Measurements from ENCODE around the gene KSR2. TPM values are rescaled to one million over a fixed set of nuclear protein-coding genes. Genes with fewer than 3 reads are reported as not detected.
"Not testable (repeated sequence)": the region's sequence is repeated elsewhere in the genome, so short reads cannot be mapped to it uniquely, and the experiment has no call there.

The KSR2 gene
- total RNA-seq, 2 experiments from 2014 or later, result 0.14 to 0.16 TPM

DNA sequence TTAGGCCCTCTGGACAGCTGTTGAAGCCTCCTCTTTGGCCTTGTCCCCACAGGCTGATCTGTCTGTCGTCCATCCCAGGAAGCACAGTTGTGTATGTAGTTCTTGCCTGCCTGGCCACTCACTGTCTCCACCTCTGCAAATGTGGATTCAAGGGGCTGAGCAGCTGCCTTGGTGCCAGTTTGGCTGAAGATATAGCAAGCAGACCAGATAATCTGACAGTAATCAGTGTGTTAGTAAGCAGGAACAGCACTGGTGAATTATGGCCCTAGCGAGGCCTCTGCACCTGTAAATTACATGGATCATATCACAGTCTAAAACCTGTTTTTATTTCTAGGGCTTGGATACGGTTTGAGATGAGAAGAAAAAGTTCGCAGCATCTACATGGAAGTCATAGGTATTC, 324.8 kb downstream of the KSR2 start:
- no peaks in the 10 kb centered on the region for H3K4me1 Mint-ChIP-seq
- H3K36me3 Mint-ChIP-seq (ENCODE audit: low read depth), result no peaks in the 10 kb centered on the region
- H3K4me3 Mint-ChIP-seq, result no peak overlapping the region
- H3K9me3 Mint-ChIP-seq (ENCODE audit: low read depth), result peaks cover 2% of the 10 kb centered on the region
- ATAC-seq, result no peak
- DNase-seq, result no peak
- no peak overlapping the region for H3K27ac Mint-ChIP-seq
- POLR2A ChIA-PET, result no interaction called here
- peaks cover 2% of the 10 kb centered on the region for H3K27me3 Mint-ChIP-seq
- intact Hi-C loops (cut with DNase I, micrococcal nuclease), result no loop called here
- CTCF ChIA-PET, result no interaction called here

DNA sequence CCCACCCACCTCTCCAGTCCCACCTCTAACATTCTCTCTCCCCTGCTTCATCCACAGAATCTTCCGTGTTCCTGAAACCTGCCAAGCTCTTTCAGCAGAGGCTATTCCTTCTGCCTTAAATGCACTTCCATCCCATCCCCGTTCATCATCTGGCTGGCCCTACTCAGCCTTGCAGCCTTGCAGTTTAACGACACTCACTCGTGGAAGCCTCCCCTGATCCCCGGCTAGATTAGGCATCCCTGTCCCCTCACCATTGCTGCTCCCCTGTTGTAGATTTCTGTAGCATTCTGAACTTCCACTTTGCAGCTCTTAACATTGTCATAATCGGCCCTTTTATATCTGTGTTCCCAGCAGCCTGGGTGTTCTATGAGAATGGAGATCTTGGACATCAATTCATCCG, 326.9 kb downstream of the KSR2 start:
- POLR2A ChIA-PET, result no interaction called here
- Mint-ChIP-seq H3K4me3 (no peak overlapping the region), H3K4me1 (no peaks in the 10 kb centered on the region), H3K27me3 (peaks cover under 1% of the 10 kb centered on the region), H3K9me3 (ENCODE audit: low read depth) (peaks cover 4% of the 10 kb centered on the region), H3K27ac (no peak overlapping the region), H3K36me3 (ENCODE audit: low read depth) (no peaks in the 10 kb centered on the region)
- intact Hi-C loops (cut with DNase I, micrococcal nuclease), result no loop called here
- no peak for DNase-seq
- ATAC-seq, result no peak
- CTCF ChIA-PET, result interaction anchor here (0.5 kb wide), 1 partner anchor 57 kb away, joined by 3 read pairs; no protein-coding TSS in a partner anchor

DNA sequence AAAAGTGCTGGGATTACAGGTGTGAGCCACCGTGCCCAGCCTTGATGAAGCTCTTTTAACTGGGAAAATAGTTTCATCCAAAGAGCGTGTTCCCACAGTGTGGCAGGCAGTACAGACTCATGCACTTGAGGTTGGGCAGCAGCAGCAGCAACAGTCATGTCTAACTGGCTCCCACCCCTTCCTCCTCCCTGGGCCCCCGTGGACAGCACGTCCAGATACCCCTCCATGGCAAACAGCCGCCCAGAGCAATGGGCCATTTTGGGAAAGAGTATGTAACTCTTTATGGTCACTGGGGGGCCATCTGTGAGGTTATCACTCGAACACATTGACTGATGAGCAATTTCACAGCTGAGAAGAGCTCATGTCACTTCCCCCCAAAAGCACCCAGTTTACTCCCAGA, 328.3 kb downstream of the KSR2 start:
- H3K4me3 Mint-ChIP-seq, result no peak overlapping the region
- DNase-seq (no peak), ATAC-seq (no peak)
- H3K27me3 Mint-ChIP-seq, result no peaks in the 10 kb centered on the region
- ChIA-PET CTCF (no interaction called here), POLR2A (no interaction called here)
- intact Hi-C loops (cut with DNase I, micrococcal nuclease), result no loop called here
- no peaks in the 10 kb centered on the region for H3K4me1 Mint-ChIP-seq
- H3K36me3 Mint-ChIP-seq (ENCODE audit: low read depth), result no peaks in the 10 kb centered on the region
- H3K9me3 Mint-ChIP-seq (ENCODE audit: low read depth), result peaks cover 4% of the 10 kb centered on the region
- H3K27ac Mint-ChIP-seq, result no peak overlapping the region

DNA sequence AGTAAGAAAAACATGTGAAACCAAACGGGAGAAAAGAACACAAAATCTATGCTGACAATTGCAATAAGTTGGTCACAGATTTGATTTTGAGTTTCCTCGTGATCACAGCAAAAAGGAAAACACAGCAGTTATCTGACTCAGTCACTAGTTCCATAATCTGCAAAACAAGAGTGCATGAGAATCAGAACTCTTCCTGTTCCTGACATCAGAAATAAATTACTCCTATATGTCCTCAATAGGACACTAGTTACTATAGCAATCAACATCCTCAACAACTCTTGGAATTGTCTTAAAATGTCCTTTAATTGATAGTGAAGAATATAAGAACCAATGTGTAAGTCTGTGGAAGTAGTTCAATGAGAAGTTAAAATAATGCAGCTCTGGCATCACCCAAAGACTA, 339.3 kb downstream of the KSR2 start:
- Mint-ChIP-seq H3K36me3 (ENCODE audit: low read depth) (no peaks in the 10 kb centered on the region), H3K27me3 (peaks cover 6% of the 10 kb centered on the region), H3K27ac (no peak overlapping the region), H3K4me3 (no peak overlapping the region), H3K9me3 (ENCODE audit: low read depth) (peaks cover 11% of the 10 kb centered on the region), H3K4me1 (no peaks in the 10 kb centered on the region)
- ChIA-PET POLR2A (no interaction called here), CTCF (no interaction called here)
- intact Hi-C loops (cut with DNase I, micrococcal nuclease), result no loop called here
- ATAC-seq (no peak), DNase-seq (no peak)

DNA sequence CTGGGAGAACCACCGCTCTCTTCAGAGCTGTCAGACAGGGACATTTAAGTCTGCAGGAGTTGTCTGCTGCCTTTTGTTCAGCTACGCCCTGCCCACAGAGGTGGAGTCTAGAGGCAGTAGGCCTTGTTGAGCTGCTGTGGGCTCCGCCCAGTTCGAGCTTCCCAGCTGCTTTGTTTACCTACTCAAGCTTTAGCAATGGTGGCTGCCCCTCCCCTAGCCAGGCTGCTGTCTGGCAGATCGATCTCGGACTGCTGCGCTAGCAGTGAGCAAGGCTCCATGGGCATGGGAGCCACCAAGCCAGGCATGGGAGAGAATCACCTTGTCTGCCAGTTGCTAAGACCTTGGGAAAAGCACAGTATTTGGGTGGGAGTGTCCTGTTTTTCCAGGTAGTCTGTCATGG, 340.1 kb downstream of the KSR2 start:
- POLR2A ChIA-PET; H3K27ac Mint-ChIP-seq; H3K4me3 Mint-ChIP-seq; ATAC-seq; H3K27me3 Mint-ChIP-seq; H3K36me3 Mint-ChIP-seq (ENCODE audit: low read depth); intact Hi-C loops (cut with DNase I, micrococcal nuclease); H3K4me1 Mint-ChIP-seq; DNase-seq; CTCF ChIA-PET: not testable (repeated sequence)
- H3K9me3 Mint-ChIP-seq (ENCODE audit: low read depth), result peaks cover 11% of the 10 kb centered on the region

DNA sequence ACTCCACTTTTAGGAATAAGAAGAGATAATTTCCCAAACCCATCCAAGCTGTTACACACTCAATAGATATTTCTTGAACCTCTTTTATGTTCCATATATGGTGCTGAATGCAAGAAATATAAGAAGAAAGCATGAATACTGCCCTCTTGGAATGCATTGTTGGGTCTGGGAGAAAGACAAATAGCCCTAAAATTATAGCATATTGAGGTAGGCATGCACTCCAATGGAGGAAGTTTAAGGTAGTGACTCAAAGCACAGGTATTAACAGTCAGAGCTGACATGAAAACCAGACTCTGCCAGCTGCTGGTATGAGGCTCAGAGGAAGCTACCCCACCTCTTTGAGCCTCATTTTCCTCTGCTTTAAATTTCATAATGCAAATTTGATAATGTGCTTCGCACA, 346.0 kb downstream of the KSR2 start:
- Mint-ChIP-seq H3K36me3 (ENCODE audit: low read depth) (no peaks in the 10 kb centered on the region), H3K27ac (no peak overlapping the region), H3K4me1 (no peaks in the 10 kb centered on the region), H3K9me3 (ENCODE audit: low read depth) (peaks cover 8% of the 10 kb centered on the region), H3K4me3 (no peak overlapping the region), H3K27me3 (peaks cover under 1% of the 10 kb centered on the region)
- intact Hi-C loops (cut with DNase I, micrococcal nuclease), result no loop called here
- DNase-seq (no peak), ATAC-seq (no peak)
- ChIA-PET CTCF (no interaction called here), POLR2A (no interaction called here)

DNA sequence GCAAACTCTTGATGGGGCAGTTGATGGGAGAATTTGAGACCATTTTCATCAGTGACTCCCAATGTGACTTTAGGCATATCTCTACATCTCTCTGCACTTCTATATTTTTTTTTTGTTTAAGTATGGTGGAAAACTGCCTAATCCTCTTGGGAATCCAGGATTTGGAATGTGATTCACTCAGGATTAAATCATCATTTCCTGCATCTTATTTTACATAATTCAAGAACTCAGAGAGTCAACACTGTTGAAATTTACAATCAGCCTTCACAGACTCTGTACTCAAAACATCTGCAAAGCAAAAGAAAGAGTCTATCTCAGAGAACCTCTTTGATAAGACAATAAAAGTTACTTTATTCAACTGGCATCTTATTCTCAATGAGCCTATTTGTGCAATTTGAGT, 346.7 kb downstream of the KSR2 start:
- Mint-ChIP-seq H3K27me3 (no peaks in the 10 kb centered on the region), H3K36me3 (ENCODE audit: low read depth) (no peaks in the 10 kb centered on the region), H3K27ac (no peak overlapping the region), H3K4me1 (no peaks in the 10 kb centered on the region), H3K4me3 (no peak overlapping the region), H3K9me3 (ENCODE audit: low read depth) (peaks cover 10% of the 10 kb centered on the region)
- CTCF ChIA-PET, result no interaction called here
- intact Hi-C loops (cut with DNase I, micrococcal nuclease), result no loop called here
- ATAC-seq, result no peak
- DNase-seq, result no peak
- POLR2A ChIA-PET, result no interaction called here

DNA sequence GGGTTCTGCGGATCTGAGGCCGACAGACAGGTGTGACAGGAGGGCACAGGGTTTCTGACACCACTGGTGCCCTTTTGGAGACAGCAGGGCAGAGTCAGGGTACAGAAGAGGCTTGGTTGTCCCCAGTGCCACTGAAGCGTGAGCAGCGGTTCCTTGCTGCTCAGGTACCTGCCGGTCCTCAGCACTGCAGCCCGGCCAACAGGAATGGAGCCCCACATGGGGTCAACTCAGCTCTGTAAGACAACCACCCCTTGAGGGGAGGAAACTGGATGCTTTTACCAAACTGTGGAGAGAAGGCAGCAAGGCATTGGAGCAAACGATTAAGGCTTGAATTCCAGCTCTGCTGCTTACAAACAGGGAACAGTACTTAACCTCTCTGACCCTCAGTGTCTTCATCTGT, 361.0 kb downstream of the KSR2 start:
- H3K4me1 Mint-ChIP-seq, result no peaks in the 10 kb centered on the region
- ATAC-seq (no peak), DNase-seq (no peak)
- ChIA-PET CTCF (no interaction called here), POLR2A (no interaction called here)
- H3K27me3 Mint-ChIP-seq, result peaks cover 3% of the 10 kb centered on the region
- no peaks in the 10 kb centered on the region for H3K9me3 Mint-ChIP-seq (ENCODE audit: low read depth)
- no peak overlapping the region for H3K4me3 Mint-ChIP-seq
- intact Hi-C loops (cut with DNase I, micrococcal nuclease), result loop anchor here in 1 of 2 experiments (10.0 kb wide), 1 partner anchor 227 kb away; no protein-coding TSS in a partner anchor
- H3K36me3 Mint-ChIP-seq (ENCODE audit: low read depth), result no peaks in the 10 kb centered on the region
- no peak overlapping the region for H3K27ac Mint-ChIP-seq

DNA sequence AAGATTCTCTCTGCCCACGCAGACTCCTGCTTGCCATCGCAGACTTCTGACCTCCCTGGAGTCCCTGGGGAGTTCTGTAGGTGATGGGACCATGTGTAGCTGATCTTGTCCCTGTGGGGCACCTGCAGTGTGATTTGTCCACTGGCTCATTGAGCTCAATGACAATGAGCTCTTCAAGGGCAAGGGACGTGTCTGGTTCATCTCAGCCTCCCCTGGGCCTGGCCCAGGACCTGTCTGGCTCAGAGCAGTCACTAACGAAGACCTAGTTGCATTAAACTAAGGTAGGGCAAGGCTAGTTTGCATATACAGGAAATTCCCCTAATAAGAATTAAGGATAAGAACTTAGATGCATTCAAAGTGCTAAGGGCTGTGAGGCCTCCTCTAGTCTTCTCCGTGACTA, 361.8 kb downstream of the KSR2 start:
- Mint-ChIP-seq H3K27ac (no peak overlapping the region), H3K4me3 (no peak overlapping the region), H3K4me1 (no peaks in the 10 kb centered on the region), H3K36me3 (ENCODE audit: low read depth) (no peaks in the 10 kb centered on the region), H3K27me3 (peaks cover 3% of the 10 kb centered on the region), H3K9me3 (ENCODE audit: low read depth) (no peaks in the 10 kb centered on the region)
- ChIA-PET POLR2A (no interaction called here), CTCF (interaction anchor here (0.6 kb wide), 1 partner anchor 18 kb away, joined by 3 read pairs; no protein-coding TSS in a partner anchor)
- ATAC-seq (no peak), DNase-seq (no peak)
- intact Hi-C loops (cut with DNase I, micrococcal nuclease), result loop anchor here in 1 of 2 experiments (10.0 kb wide), 1 partner anchor 228 kb away; no protein-coding TSS in a partner anchor

DNA sequence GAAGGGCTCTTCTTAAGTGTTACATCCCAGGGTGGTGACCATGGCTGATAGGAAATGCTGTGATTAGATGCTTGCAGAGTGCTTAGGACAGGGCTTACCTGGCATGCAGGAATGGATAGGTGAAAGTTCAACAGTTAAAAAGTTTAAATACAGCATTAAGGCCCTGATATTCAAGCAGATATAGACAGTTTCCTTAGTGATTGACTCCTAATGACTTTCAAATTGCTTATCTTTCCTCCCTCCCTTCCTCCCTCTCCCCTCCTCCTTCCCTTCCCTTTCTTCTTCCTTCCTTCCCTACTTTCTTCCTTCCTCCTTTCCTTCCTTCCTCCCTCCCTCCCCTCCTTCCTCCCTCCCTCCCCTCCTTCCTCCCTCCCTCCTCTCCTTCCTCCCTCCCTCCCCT, 362.8 kb downstream of the KSR2 start:
- POLR2A ChIA-PET, result no interaction called here
- Mint-ChIP-seq H3K27ac (no peak overlapping the region), H3K27me3 (peaks cover 3% of the 10 kb centered on the region), H3K9me3 (ENCODE audit: low read depth) (no peaks in the 10 kb centered on the region), H3K4me3 (no peak overlapping the region), H3K4me1 (no peaks in the 10 kb centered on the region), H3K36me3 (ENCODE audit: low read depth) (no peaks in the 10 kb centered on the region)
- ATAC-seq (no peak), DNase-seq (no peak)
- intact Hi-C loops (cut with DNase I, micrococcal nuclease), result loop anchor here in 1 of 2 experiments (10.0 kb wide), 1 partner anchor 229 kb away; no protein-coding TSS in a partner anchor
- CTCF ChIA-PET, result no interaction called here

DNA sequence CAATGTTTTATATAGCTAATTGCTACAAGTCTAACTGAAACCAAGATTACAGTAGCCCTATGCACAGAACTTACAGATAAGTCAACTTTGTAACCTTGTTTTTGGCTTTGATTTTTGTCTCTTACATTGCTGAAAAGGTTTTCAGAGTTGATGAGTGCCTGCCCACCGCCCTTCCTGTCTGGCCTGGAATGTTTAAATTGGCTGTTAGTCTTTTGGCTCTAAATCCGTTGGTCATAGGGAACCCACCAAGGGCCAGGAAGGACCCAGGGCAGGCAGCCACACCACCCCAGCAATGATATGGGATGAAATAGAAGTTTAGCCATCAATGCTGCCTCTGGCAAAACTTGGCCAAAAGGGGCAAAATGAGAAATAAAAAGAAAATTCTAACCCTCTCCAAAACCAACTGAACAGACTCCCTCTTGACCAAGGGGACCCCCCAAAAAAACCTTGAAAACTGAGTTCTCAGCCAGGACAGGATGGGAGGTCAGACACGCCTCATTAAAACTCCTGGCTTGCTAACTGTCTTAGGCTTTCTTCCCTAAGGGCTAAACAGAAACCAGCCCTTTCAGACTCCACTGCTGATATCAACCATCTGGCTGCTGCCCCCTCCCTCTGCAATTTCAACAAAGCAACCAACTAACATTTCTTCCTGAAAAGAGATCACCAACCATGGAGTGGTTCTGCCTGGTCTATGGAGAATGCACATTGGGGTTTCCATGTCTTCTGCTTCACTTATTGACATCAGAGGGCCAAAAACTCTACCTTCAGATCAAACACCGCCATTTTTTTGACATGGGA, 365.3 kb downstream of the KSR2 start:
- POLR2A ChIA-PET, result no interaction called here
- intact Hi-C loops (cut with DNase I, micrococcal nuclease), result loop anchor here in 1 of 2 experiments (10.0 kb wide), 1 partner anchor 231 kb away; no protein-coding TSS in a partner anchor

DNA sequence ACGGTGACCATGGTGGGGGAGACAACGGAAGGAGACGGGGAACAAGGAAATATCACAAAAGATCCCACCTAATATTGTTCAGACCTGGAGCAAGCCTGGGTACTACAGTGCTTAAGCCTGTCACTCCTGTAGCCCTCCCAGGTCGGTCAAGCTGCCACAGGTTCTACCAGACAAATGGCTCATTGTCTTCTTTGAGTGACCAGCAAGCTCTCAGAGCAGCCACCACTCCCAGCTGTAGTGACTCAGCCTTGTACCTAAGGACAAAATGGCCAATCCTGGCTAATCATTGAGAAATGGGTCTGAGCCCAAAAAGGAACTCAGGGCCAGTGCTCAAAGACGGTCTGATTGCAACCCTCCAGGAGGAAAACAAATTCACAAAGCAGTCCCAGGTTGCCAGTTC, 368.9 kb downstream of the KSR2 start:
- ChIA-PET POLR2A (no interaction called here), CTCF (no interaction called here)
- no peak for ATAC-seq
- H3K4me3 Mint-ChIP-seq, result no peak overlapping the region
- DNase-seq, result no peak
- no peaks in the 10 kb centered on the region for H3K36me3 Mint-ChIP-seq (ENCODE audit: low read depth)
- H3K27me3 Mint-ChIP-seq, result peaks cover 3% of the 10 kb centered on the region
- H3K27ac Mint-ChIP-seq, result no peak overlapping the region
- intact Hi-C loops (cut with DNase I, micrococcal nuclease), result loop anchor here in 1 of 2 experiments (10.0 kb wide), 1 partner anchor 235 kb away; no protein-coding TSS in a partner anchor
- H3K4me1 Mint-ChIP-seq, result no peaks in the 10 kb centered on the region
- H3K9me3 Mint-ChIP-seq (ENCODE audit: low read depth), result no peaks in the 10 kb centered on the region

More for the DNA sequence above, 365.3 kb downstream of the KSR2 start:
- CTCF ChIA-PET, result interaction anchor here (0.7 kb wide), 1 partner anchor 64 kb away, joined by 3 read pairs; no protein-coding TSS in a partner anchor
- Mint-ChIP-seq H3K4me1 (no peaks in the 10 kb centered on the region), H3K27me3 (peaks cover 3% of the 10 kb centered on the region), H3K27ac (no peak overlapping the region), H3K9me3 (ENCODE audit: low read depth) (no peaks in the 10 kb centered on the region), H3K4me3 (no peak overlapping the region), H3K36me3 (ENCODE audit: low read depth) (no peaks in the 10 kb centered on the region)
- ATAC-seq (no peak), DNase-seq (no peak)
